GM23248 (cell line): ENCODE results near the gene POU2AF1.

ENCODE experiments used
- EZH2 ChIP-seq: fragments of 200-600 bp; sonication (generic); IDR thresholded peaks from 2 replicates; pipeline ENCODE4 v1.6.1; 2018; ENCODE audit warnings: antibody characterized with exemption, mild to moderate bottlenecking; ENCODE audit not compliant: insufficient read depth, poor library complexity, severe bottlenecking
- EZH2phosphoT487 ChIP-seq: fragments of 200-600 bp; sonication (generic); IDR thresholded peaks from 2 replicates; pipeline ENCODE4 v1.6.1; 2018; ENCODE audit warnings: antibody characterized with exemption, moderate library complexity, mild to moderate bottlenecking, low read depth; ENCODE audit not compliant: insufficient read depth

DNA sequence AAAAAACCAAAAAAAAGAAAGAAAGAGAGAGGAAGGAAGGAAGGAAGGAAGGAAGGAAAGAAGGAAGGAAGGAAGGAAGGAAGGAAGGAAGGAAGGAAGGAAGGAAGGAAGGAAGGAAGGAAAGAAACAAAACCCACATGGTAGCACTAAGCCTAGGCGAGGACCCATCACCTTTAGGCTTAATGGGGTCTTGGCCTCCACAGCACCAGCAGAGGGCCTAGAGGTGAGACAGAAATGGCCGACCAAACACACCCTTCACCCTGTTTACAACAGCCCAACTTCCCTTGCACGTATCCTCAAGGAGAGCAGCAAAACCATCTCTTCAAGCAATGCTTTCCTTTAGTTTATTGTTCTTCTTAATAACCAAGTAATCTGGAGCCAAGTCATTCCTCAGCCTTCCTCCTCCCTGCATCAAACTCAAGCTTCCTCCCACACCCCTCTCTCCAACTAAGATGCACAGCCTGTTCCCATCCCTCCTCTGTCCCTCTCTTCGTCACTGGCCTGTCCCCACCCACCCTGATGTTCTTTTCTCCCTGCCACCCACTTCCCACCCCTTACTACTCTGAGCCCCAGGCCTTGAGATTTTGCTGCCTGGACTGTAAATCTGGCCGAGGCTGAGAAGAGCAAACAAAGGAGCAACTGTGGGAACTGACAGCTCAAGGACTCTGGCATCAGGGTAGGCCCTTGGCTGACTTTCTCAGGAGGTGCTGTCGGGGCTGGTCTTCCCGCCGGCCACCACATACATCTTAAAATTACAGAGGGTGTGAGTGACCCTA, 26.0 kb downstream of the POU2AF1 start:
- TF ChIP-seq EZH2, result no peak
- no peak for TF ChIP-seq EZH2phosphoT487
